ENCODE measurements around the gene PPP2R3B. TPM values are rescaled to one million over a fixed set of nuclear protein-coding genes. Genes with fewer than 3 reads are reported as not detected.

Gene PPP2R3B
- total and polyA plus RNA-seq, 8 donors, result 5.0 to 38.8 (median 6.9) TPM

- FAIRE-seq (no peak), ATAC-seq (no peak), DNase-seq (no peak)
- peaks cover 0 to 4% (median 0%) of the 10 kb centered on the region in 4 donors for H3K27me3 ChIP-seq
- H3K27ac ChIP-seq, result no peak overlapping the region
- H3K4me3 ChIP-seq, result no peak overlapping the region
- no peaks in the 10 kb centered on the region for H3K9me3 ChIP-seq
- no peak for TF ChIP-seq CTCF (IDR thresholded peaks at IDR 0.05)
- H3K4me1 ChIP-seq, result no peaks in the 10 kb centered on the region
- H3K36me3 ChIP-seq, result no peaks in the 10 kb centered on the region
- 75 to 84% methylated on average over 23 to 25 of the region's 25 CpGs for WGBS, 2 donors
- intact Hi-C loops (cut with DNase I), result no loop called here
Measured at GRCh38 chrX:368811-369562, 17.7 kb downstream of the PPP2R3B start.

- no peaks in the 10 kb centered on the region for H3K36me3 ChIP-seq
- WGBS, 2 donors, result 87 to 91% methylated on average over 14 to 17 of the region's 17 CpGs
- no peaks in the 10 kb centered on the region for H3K4me1 ChIP-seq
- H3K4me3 ChIP-seq, result no peak overlapping the region
- H3K9me3 ChIP-seq, result no peaks in the 10 kb centered on the region
- no peaks in the 10 kb centered on the region for H3K27me3 ChIP-seq
- H3K27ac ChIP-seq, result no peak overlapping the region
- FAIRE-seq (no peak), DNase-seq (peak in 2 of 6 donors; percentile 10 to 76), ATAC-seq (no peak)
- intact Hi-C loops (cut with DNase I), result no loop called here
- no peak for TF ChIP-seq CTCF (IDR thresholded peaks at IDR 0.05)
Measured at GRCh38 chrX:367866-368265, 18.8 kb downstream of the PPP2R3B start.

- intact Hi-C loops (cut with DNase I), result no loop called here
- no peaks in the 10 kb centered on the region for H3K9me3 ChIP-seq
- no peaks in the 10 kb centered on the region for H3K36me3 ChIP-seq
- WGBS, 2 donors, result 91 to 93% methylated on average over 16 of the region's 16 CpGs
- TF ChIP-seq CTCF (IDR thresholded peaks at IDR 0.05), result no peak
- DNase-seq (no peak), FAIRE-seq (no peak), ATAC-seq (no peak)
- H3K4me3 ChIP-seq, result no peak overlapping the region
- no peaks in the 10 kb centered on the region for H3K27me3 ChIP-seq
- H3K4me1 ChIP-seq, result no peaks in the 10 kb centered on the region
- H3K27ac ChIP-seq, result no peak overlapping the region
Measured at GRCh38 chrX:367349-367748, 19.4 kb downstream of the PPP2R3B start.

- DNase-seq, result no peak
- no peak for FAIRE-seq
Measured at GRCh38 chrX:363621-364375, 22.9 kb downstream of the PPP2R3B start.

More at GRCh38 chrX:363621-364375, 22.9 kb downstream of the PPP2R3B start:
- Histone ChIP-seq H3K4me1 (no peaks in the 10 kb centered on the region), H3K27ac (no peak overlapping the region), H3K4me3 (no peak overlapping the region), H3K9me3 (no peaks in the 10 kb centered on the region), H3K27me3 (no peaks in the 10 kb centered on the region), H3K36me3 (peaks cover 0 to 12% (median 0%) of the 10 kb centered on the region in 3 donors)
- ATAC-seq, result no peak
- no peak for TF ChIP-seq CTCF (IDR thresholded peaks at IDR 0.05)
- 96 to 97% methylated on average over 37 of the region's 37 CpGs for WGBS, 2 donors
- intact Hi-C loops (cut with DNase I), result no loop called here
